Activated T-helper 1 cell treated with anti-CD3 and anti-CD28 coated beads, Interleukin-12 subunit alpha, Interleukin-12 subunit beta, Interleukin-2, Interleukin-4 antibody, amounts not matched to agents 30 ng/mL and 10 ng/mL and 1 ng/mL, durations not matched to agents 14 hours and 24 hours and 36 hours (primary cell): ENCODE data around the gene FRMD7. TPM values are rescaled to one million over a fixed set of nuclear protein-coding genes. Genes with fewer than 3 reads are reported as not detected.
"Not testable (repeated sequence)": the region's sequence is repeated elsewhere in the genome, so short reads cannot be mapped to it uniquely, and the experiment has no call there.

Experiments
- DNase-seq: peaks from one replicate; pipeline ENCODE4 v3.0.0; 2021; ENCODE audit warnings: low spot score
- H3K27ac Mint-ChIP-seq: one replicate; pipeline ENCODE4 v1.8.0; 2021; ENCODE audit warnings: mild to moderate bottlenecking, mixed read lengths
- H3K27me3 Mint-ChIP-seq: one replicate; pipeline ENCODE4 v1.8.0; 2022; ENCODE audit warnings: mild to moderate bottlenecking, moderate library complexity, mixed read lengths; ENCODE audit not compliant: insufficient read depth
- H3K36me3 Mint-ChIP-seq: one replicate; pipeline ENCODE4 v1.8.0; 2021; ENCODE audit warnings: low read depth, mixed read lengths
- H3K4me1 Mint-ChIP-seq: one replicate; pipeline ENCODE4 v1.8.0; 2021; ENCODE audit warnings: low read depth, mixed read lengths
- H3K4me3 Mint-ChIP-seq: one replicate; pipeline ENCODE4 v1.8.0; 2021; ENCODE audit warnings: mild to moderate bottlenecking, moderate library complexity, mixed read lengths
- H3K9me3 Mint-ChIP-seq: one replicate; pipeline ENCODE4 v1.8.0; 2021; ENCODE audit warnings: mixed read lengths
- intact Hi-C: fragments of 100-400 bp; cut with micrococcal nuclease; formaldehyde crosslinking; loops from one replicate; pipeline ENCODE4 v1.15.1; 2024
- total RNA-seq: library from RNA; stranded (reverse); gene quantifications from 2 replicates; pipeline ENCODE4 v1.2.3, GENCODE V29; 2022

Gene FRMD7
- total RNA-seq, 1 donor from 2014 or later, result not detected

GRCh38 chrX:132119821-132120515 is 7.9 kb downstream of the FRMD7 start:
- intact Hi-C loops, result no loop called here
- Mint-ChIP-seq H3K9me3 (no peaks in the 10 kb centered on the region), H3K36me3 (no peaks in the 10 kb centered on the region), H3K27me3 (no peaks in the 10 kb centered on the region), H3K4me1 (no peaks in the 10 kb centered on the region), H3K4me3 (no peak overlapping the region), H3K27ac (no peak overlapping the region)
- no peak for DNase-seq

- H3K27ac Mint-ChIP-seq, result no peak overlapping the region
- no peaks in the 10 kb centered on the region for H3K36me3 Mint-ChIP-seq
- no peaks in the 10 kb centered on the region for H3K27me3 Mint-ChIP-seq
- H3K4me1 Mint-ChIP-seq, result no peaks in the 10 kb centered on the region
- DNase-seq, result no peak
- H3K4me3 Mint-ChIP-seq, result no peak overlapping the region
- H3K9me3 Mint-ChIP-seq, result no peaks in the 10 kb centered on the region
- intact Hi-C loops, result no loop called here
Measured at GRCh38 chrX:132119283-132119682, 8.5 kb downstream of the FRMD7 start.

GRCh38 chrX:132118358-132118757 is 9.5 kb downstream of the FRMD7 start:
- no peaks in the 10 kb centered on the region for H3K4me1 Mint-ChIP-seq
- no peaks in the 10 kb centered on the region for H3K36me3 Mint-ChIP-seq
- no peak overlapping the region for H3K4me3 Mint-ChIP-seq
- H3K9me3 Mint-ChIP-seq, result no peaks in the 10 kb centered on the region
- intact Hi-C loops, result no loop called here
- no peaks in the 10 kb centered on the region for H3K27me3 Mint-ChIP-seq
- no peak overlapping the region for H3K27ac Mint-ChIP-seq
- DNase-seq, result no peak

- intact Hi-C loops, result no loop called here
Measured at GRCh38 chrX:132115792-132116191, 12.0 kb downstream of the FRMD7 start.

GRCh38 chrX:132114607-132115006 is 13.2 kb downstream of the FRMD7 start:
- no peaks in the 10 kb centered on the region for H3K9me3 Mint-ChIP-seq
- intact Hi-C loops, result no loop called here
- H3K27ac Mint-ChIP-seq, result no peak overlapping the region
- H3K27me3 Mint-ChIP-seq, result peaks cover 2% of the 10 kb centered on the region
- H3K4me3 Mint-ChIP-seq, result no peak overlapping the region
- no peak for DNase-seq
- H3K36me3 Mint-ChIP-seq, result no peaks in the 10 kb centered on the region
- no peaks in the 10 kb centered on the region for H3K4me1 Mint-ChIP-seq

More at GRCh38 chrX:132115792-132116191, 12.0 kb downstream of the FRMD7 start:
- Mint-ChIP-seq H3K27ac (no peak overlapping the region), H3K4me3 (no peak overlapping the region), H3K27me3 (no peaks in the 10 kb centered on the region), H3K36me3 (no peaks in the 10 kb centered on the region), H3K9me3 (no peaks in the 10 kb centered on the region), H3K4me1 (no peaks in the 10 kb centered on the region)
- no peak for DNase-seq

- H3K4me3 Mint-ChIP-seq, result no peak overlapping the region
- intact Hi-C loops, result no loop called here
- no peaks in the 10 kb centered on the region for H3K9me3 Mint-ChIP-seq
- DNase-seq, result no peak
- H3K27ac Mint-ChIP-seq, result no peak overlapping the region
- peaks cover 13% of the 10 kb centered on the region for H3K27me3 Mint-ChIP-seq
- H3K4me1 Mint-ChIP-seq, result no peaks in the 10 kb centered on the region
- no peaks in the 10 kb centered on the region for H3K36me3 Mint-ChIP-seq
Measured at GRCh38 chrX:132107291-132107690, 20.5 kb downstream of the FRMD7 start.

- Mint-ChIP-seq H3K27me3 (peaks cover 12% of the 10 kb centered on the region), H3K36me3 (no peaks in the 10 kb centered on the region), H3K27ac (no peak overlapping the region), H3K9me3 (no peaks in the 10 kb centered on the region), H3K4me3 (no peak overlapping the region), H3K4me1 (no peaks in the 10 kb centered on the region)
- no peak for DNase-seq
- intact Hi-C loops, result no loop called here
Measured at GRCh38 chrX:132101799-132102198, 26.0 kb downstream of the FRMD7 start.

- H3K4me1 Mint-ChIP-seq, result no peaks in the 10 kb centered on the region
- intact Hi-C loops, result no loop called here
Measured at GRCh38 chrX:132101206-132101605, 26.6 kb downstream of the FRMD7 start.

GRCh38 chrX:132098704-132099103 is 29.1 kb downstream of the FRMD7 start:
- H3K9me3 Mint-ChIP-seq, H3K27ac Mint-ChIP-seq, H3K4me1 Mint-ChIP-seq, H3K36me3 Mint-ChIP-seq, H3K4me3 Mint-ChIP-seq, H3K27me3 Mint-ChIP-seq, DNase-seq: not testable (repeated sequence)
- intact Hi-C loops, result loop anchor here (10.0 kb wide), 1 partner anchor 516 kb away; no protein-coding TSS in a partner anchor

More at GRCh38 chrX:132101206-132101605, 26.6 kb downstream of the FRMD7 start:
- Mint-ChIP-seq H3K4me3 (no peak overlapping the region), H3K9me3 (no peaks in the 10 kb centered on the region), H3K27me3 (peaks cover 9% of the 10 kb centered on the region), H3K27ac (no peak overlapping the region), H3K36me3 (no peaks in the 10 kb centered on the region)
- DNase-seq, result no peak

GRCh38 chrX:132094164-132094563 is 33.7 kb downstream of the FRMD7 start:
- intact Hi-C loops, result loop anchor here (5.0 to 10.0 kb wide), 2 partner anchors 252 to 521 kb away; no protein-coding TSS in a partner anchor
- no peak for DNase-seq
- no peak overlapping the region for H3K27ac Mint-ChIP-seq
- H3K27me3 Mint-ChIP-seq, result peaks cover 3% of the 10 kb centered on the region
- no peak overlapping the region for H3K4me3 Mint-ChIP-seq
- H3K9me3 Mint-ChIP-seq, result no peaks in the 10 kb centered on the region
- no peaks in the 10 kb centered on the region for H3K36me3 Mint-ChIP-seq
- peaks cover 11% of the 10 kb centered on the region for H3K4me1 Mint-ChIP-seq

- no peaks in the 10 kb centered on the region for H3K9me3 Mint-ChIP-seq
- H3K36me3 Mint-ChIP-seq, result no peaks in the 10 kb centered on the region
- no peak for DNase-seq
- H3K4me1 Mint-ChIP-seq, result peaks cover 11% of the 10 kb centered on the region
- H3K27me3 Mint-ChIP-seq, result peaks cover 1% of the 10 kb centered on the region
- no peak overlapping the region for H3K27ac Mint-ChIP-seq
- intact Hi-C loops, result loop anchor here (5.0 to 10.0 kb wide), 2 partner anchors 251 to 521 kb away; no protein-coding TSS in a partner anchor
- H3K4me3 Mint-ChIP-seq, result no peak overlapping the region
Measured at GRCh38 chrX:132093239-132093860, 34.5 kb downstream of the FRMD7 start.

- no peaks in the 10 kb centered on the region for H3K9me3 Mint-ChIP-seq
- no peaks in the 10 kb centered on the region for H3K27me3 Mint-ChIP-seq
- no peak overlapping the region for H3K27ac Mint-ChIP-seq
- intact Hi-C loops, result loop anchor here (1.0 to 10.0 kb wide), 3 partner anchors 127 to 522 kb away; partner anchors contain the start of gene RAP2C
- no peaks in the 10 kb centered on the region for H3K36me3 Mint-ChIP-seq
- no peak overlapping the region for H3K4me3 Mint-ChIP-seq
- H3K4me1 Mint-ChIP-seq, result peaks cover 11% of the 10 kb centered on the region
- peak; percentile 0 for DNase-seq
Measured at GRCh38 chrX:132092439-132093065, 35.3 kb downstream of the FRMD7 start.
